Thyroid gland (tissue), 4 donors: Measurements from ENCODE around the gene VGLL4. TPM values are rescaled to one million over a fixed set of nuclear protein-coding genes. Genes with fewer than 3 reads are reported as not detected.

Source experiments
- DNase-seq, 2 donors: peaks; one replicate each; pipeline ENCODE4 v3.0.0-alpha.2; 2019
- H3K27ac ChIP-seq, 3 donors: fragments of 200-600 bp; sonication (generic); 1 replicate in 2 of 3; 2 replicates in 1 of 3; pipeline ENCODE4 v1.5.1; 2016 to 2019; ENCODE audit warnings: mild to moderate bottlenecking in 1 of 3, moderate library complexity in 1 of 3
- H3K27me3 ChIP-seq: fragments of 200-600 bp; sonication (generic); one replicate; pipeline ENCODE4 v1.5.1; 2019
- H3K36me3 ChIP-seq, 2 donors: fragments of 200-600 bp; sonication (generic); one replicate each; pipeline ENCODE4 v1.5.1; 2016 to 2019
- H3K4me1 ChIP-seq, 2 donors: fragments of 200-600 bp; sonication (generic); one replicate each; pipeline ENCODE4 v1.5.1; 2017 to 2019
- H3K4me3 ChIP-seq, 3 donors: fragments of 200-600 bp; sonication (generic); replicated peaks in 1 of 3; 1 replicate in 2 of 3; 2 replicates in 1 of 3; pipeline ENCODE4 v1.5.1; 2016; ENCODE audit warnings: mild to moderate bottlenecking in 1 of 3
- H3K9me3 ChIP-seq: fragments of 200-600 bp; sonication (generic); one replicate; pipeline ENCODE4 v1.5.1; 2017
- CTCF ChIP-seq, 6 experiments: fragments of 200-600 bp in 3 of 6; fragments of 450-650 bp in 3 of 6; sonication (generic) in 3 of 6; IDR thresholded peaks; one replicate each; pipeline ENCODE4 v1.5.1; 2016 to 2019; ENCODE audit warnings: antibody characterized with exemption in 6 of 6, mild to moderate bottlenecking in 2 of 6, inconsistent platforms in 1 of 6, moderate library complexity in 1 of 6
- POLR2A ChIP-seq, 2 donors: fragments of 450-650 bp; IDR thresholded peaks; one replicate each; pipeline ENCODE4 v1.6.1; 2017; ENCODE audit warnings: antibody characterized with exemption in 2 of 2, mild to moderate bottlenecking in 2 of 2, moderate library complexity in 1 of 2
- WGBS, 2 donors: methylation state at CpG; one replicate each; pipeline ENCODE4 v1.1.5; 2017; 5-methylcytosine and 5-hydroxymethylcytosine counted together
- intact Hi-C: fragments of 100-400 bp; cut with DNase I; formaldehyde crosslinking; loops from one replicate; pipeline ENCODE4 v1.15.1; 2023
- total RNA-seq, 4 donors: library from RNA; depleted of rRNA; stranded (reverse); fragments of >200 nt; gene quantifications; one replicate each; pipeline ENCODE4 v1.2.3, GENCODE V29; 2016

VGLL4 gene
- total RNA-seq, 4 donors from 2014 or later, result 96.0 to 142 (median 131) TPM

GRCh38 chr3:11552289-11553264 lies 91.1 kb downstream of the VGLL4 start:
- 87 to 89% methylated on average over 16 of the region's 16 CpGs for WGBS, 2 donors
- no peaks in the 10 kb centered on the region for H3K27me3 ChIP-seq
- TF ChIP-seq CTCF (IDR thresholded peaks at IDR 0.05), result no peak
- TF ChIP-seq POLR2A (IDR thresholded peaks at IDR 0.05), result no peak
- H3K27ac ChIP-seq, result peak overlapping the region in 2 of 3 donors; percentile 29 to 61
- H3K36me3 ChIP-seq, result peaks cover 0 to 9% of the 10 kb centered on the region in 2 donors
- intact Hi-C loops, result no loop called here
- H3K9me3 ChIP-seq, result no peaks in the 10 kb centered on the region
- H3K4me3 ChIP-seq, result no peak overlapping the region
- peaks cover 45 to 79% of the 10 kb centered on the region in 2 donors for H3K4me1 ChIP-seq
- DNase-seq, result no peak

- intact Hi-C loops, result no loop called here
- Histone ChIP-seq H3K4me1 (peaks cover 30 to 65% of the 10 kb centered on the region in 2 donors), H3K27me3 (no peaks in the 10 kb centered on the region), H3K4me3 (no peak overlapping the region), H3K36me3 (peaks cover 0 to 8% of the 10 kb centered on the region in 2 donors), H3K27ac (peak overlapping the region in 1 of 3 donors; percentile 8), H3K9me3 (no peaks in the 10 kb centered on the region)
- WGBS, 2 donors, result 89 to 90% methylated on average over 17 of the region's 17 CpGs
- TF ChIP-seq POLR2A (IDR thresholded peaks at IDR 0.05) (no peak), CTCF (IDR thresholded peaks at IDR 0.05) (no peak)
- no peak for DNase-seq
These were observed 92.7 kb downstream of the VGLL4 start for GRCh38 chr3:11551036-11551435.

DNA sequence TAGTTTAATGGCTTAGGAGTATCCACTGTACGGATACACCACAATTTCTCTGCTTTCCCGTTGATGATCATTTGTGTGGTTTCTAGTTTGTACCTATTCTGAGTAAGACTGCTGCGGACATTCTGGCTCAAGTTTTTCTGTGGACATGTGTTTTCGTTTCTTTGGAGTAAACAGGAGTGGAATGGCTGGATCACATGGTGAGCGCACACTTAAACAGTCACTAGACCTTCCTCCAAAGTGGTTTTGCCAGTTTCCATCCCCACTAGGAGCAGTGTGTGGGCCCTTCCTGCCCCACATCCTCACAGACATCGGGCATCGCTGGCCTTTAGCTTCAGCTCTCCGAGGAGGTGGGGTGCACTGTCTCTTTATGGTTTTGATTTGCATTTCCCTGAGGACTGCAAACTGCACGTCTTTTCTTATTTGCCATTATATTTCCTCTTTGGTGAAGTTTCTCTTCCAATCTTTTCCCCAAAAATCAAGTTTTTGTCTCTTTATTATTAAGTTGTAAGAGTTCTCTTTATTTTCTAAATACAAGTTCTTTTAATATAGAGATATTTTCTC lies 94.1 kb downstream of the VGLL4 start:
- 41 to 43% methylated on average over 9 of the region's 9 CpGs for WGBS, 2 donors
- TF ChIP-seq CTCF (IDR thresholded peaks at IDR 0.05), result no peak
- TF ChIP-seq POLR2A (IDR thresholded peaks at IDR 0.05), result peak in 1 of 2 donors; percentile 45
- no peak overlapping the region for H3K4me3 ChIP-seq
- no peaks in the 10 kb centered on the region for H3K36me3 ChIP-seq
- peaks cover 27 to 61% of the 10 kb centered on the region in 2 donors for H3K4me1 ChIP-seq
- H3K27me3 ChIP-seq, result no peaks in the 10 kb centered on the region
- H3K27ac ChIP-seq, result peak overlapping the region; percentile 76 to 83 (median 79)
- H3K9me3 ChIP-seq, result no peaks in the 10 kb centered on the region
- intact Hi-C loops, result no loop called here
- DNase-seq, result peak; percentile 76 to 78

- intact Hi-C loops, result no loop called here
- Histone ChIP-seq H3K4me1 (peaks cover 24 to 57% of the 10 kb centered on the region in 2 donors), H3K36me3 (no peaks in the 10 kb centered on the region), H3K27ac (peak overlapping the region; percentile 76 to 83 (median 79)), H3K4me3 (no peak overlapping the region), H3K9me3 (no peaks in the 10 kb centered on the region), H3K27me3 (no peaks in the 10 kb centered on the region)
- peak in 1 of 2 donors; percentile 77 for DNase-seq
- WGBS, 2 donors, result 62 to 80% methylated on average over 7 of the region's 7 CpGs
- TF ChIP-seq POLR2A (IDR thresholded peaks at IDR 0.05), result peak in 1 of 2 donors; percentile 23
- TF ChIP-seq CTCF (IDR thresholded peaks at IDR 0.05), result no peak
These were observed 95.0 kb downstream of the VGLL4 start for GRCh38 chr3:11548721-11549131.
